Right lobe of liver (tissue), 6 donors: ENCODE measurements around the gene BRINP3. TPM values are rescaled to one million over a fixed set of nuclear protein-coding genes. Genes with fewer than 3 reads are reported as not detected.

ENCODE experiments used
- ATAC-seq, 4 donors: fragments of 200-7000 bp; cut with Tn5 transposase; one replicate each; pipeline ENCODE4 v1.9.1; 2020; ENCODE audit warnings: mild to moderate bottlenecking in 4 of 4, moderate library complexity in 4 of 4
- DNase-seq, 3 donors: peaks; one replicate each; pipeline ENCODE4 v3.0.0-alpha.2; 2020
- H3K27ac ChIP-seq, 3 donors: fragments of 200-600 bp; one replicate each; pipeline ENCODE4 v1.8.0; 2022
- H3K27me3 ChIP-seq, 2 donors: fragments of 200-600 bp; one replicate each; pipeline ENCODE4 v1.8.0; 2022
- H3K36me3 ChIP-seq, 4 donors: fragments of 200-600 bp; sonication (generic) in 1 of 4; one replicate each; pipeline versions ENCODE4 v1.5.1 to v1.8.0; 2017 to 2022; ENCODE audit warnings: control low read depth in 1 of 4
- H3K4me1 ChIP-seq, 4 donors: fragments of 200-600 bp; sonication (generic) in 1 of 4; one replicate each; pipeline versions ENCODE4 v1.5.1 to v1.8.0; 2017 to 2022; ENCODE audit warnings: control low read depth in 1 of 4
- H3K4me3 ChIP-seq, 3 donors: fragments of 200-600 bp; one replicate each; pipeline ENCODE4 v1.8.0; 2022
- H3K9me3 ChIP-seq, 4 donors: fragments of 200-600 bp; sonication (generic) in 1 of 4; one replicate each; pipeline versions ENCODE4 v1.5.1 to v1.8.0; 2017 to 2022; ENCODE audit warnings: control low read depth in 1 of 4
- POLR2A ChIP-seq: fragments of 450-650 bp; IDR thresholded peaks from one replicate; pipeline ENCODE4 v1.6.1; 2017; ENCODE audit warnings: antibody characterized with exemption, mild to moderate bottlenecking
- WGBS: methylation state at CpG from one replicate; pipeline ENCODE4 v1.1.6; 2018; ENCODE audit warnings: low coverage, low lambda C conversion rate; ENCODE audit not compliant: insufficient coverage; ENCODE audit errors: missing lambda C conversion rate; 5-methylcytosine and 5-hydroxymethylcytosine counted together
- intact Hi-C, 2 donors: fragments of 100-400 bp; cut with DNase I; formaldehyde crosslinking; loops; one replicate each; pipeline versions ENCODE4 v1.11.2 to v1.14.1; 2022
- total RNA-seq, 6 experiments: library from RNA; depleted of rRNA in 2 of 6; stranded (reverse); fragments of >200 nt in 2 of 6; fragmentation: NEBNext Ultra II Directional in 3 of 6; extraction: Animal tissue kit (Norgen Biotek cat#: 25700) in 3 of 6; gene quantifications; one replicate each; pipeline versions ENCODE4 v1.1.0 to v1.2.4, GENCODE V29; 2016 to 2023
- TF ChIP-seq, protein P1 (sequence below), 4 donors: fragments of 200-600 bp in 3 of 4; fragments of 450-650 bp in 1 of 4; IDR thresholded peaks; one replicate each; pipeline versions ENCODE4 v1.5.1 to v1.8.0; 2016 to 2022; ENCODE audit warnings: antibody characterized with exemption in 4 of 4, mild to moderate bottlenecking in 2 of 4
- donor health status: DM: no; HTN: yes; CAD: no.
- donor health status: DM: no; HTN: no; CAD: no.
- donor health status: DM: no; HTN: no; CAD: no.
- donor health status: DM: no; HTN: yes; CAD: no.
- donor health status: DM: no; HTN: yes; CAD: no.

BRINP3 gene
- total RNA-seq, 6 experiments from 2014 or later: not detected

GRCh38 chr1:190066011-190066410 is 411.7 kb downstream of the BRINP3 start:
- no peak for ATAC-seq
- H3K27ac ChIP-seq: no peak overlapping the region

DNA sequence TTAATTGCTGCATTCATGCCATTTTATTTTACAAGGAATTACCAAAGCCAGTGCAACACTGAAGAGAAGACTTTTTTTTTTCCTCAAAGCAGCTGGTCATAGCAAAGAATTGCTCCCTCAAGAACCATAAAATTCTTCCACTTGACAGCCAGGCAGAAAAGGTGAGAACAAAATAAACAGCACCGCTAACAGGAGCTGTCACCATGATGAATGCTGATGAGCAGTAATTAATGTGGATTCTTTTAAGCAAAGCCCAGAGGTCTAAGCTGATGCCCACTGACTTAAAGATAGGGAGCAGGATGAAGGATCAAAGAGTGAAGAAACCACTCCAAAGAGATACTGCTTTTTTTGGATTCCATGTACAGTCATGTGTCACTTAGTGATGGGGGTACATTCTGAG is 428.4 kb downstream of the BRINP3 start:
- Histone ChIP-seq H3K27me3 (no peaks in the 10 kb centered on the region), H3K27ac (no peak overlapping the region), H3K4me3 (no peak overlapping the region), H3K9me3 (no peaks in the 10 kb centered on the region), H3K36me3 (no peaks in the 10 kb centered on the region), H3K4me1 (no peaks in the 10 kb centered on the region)
- TF ChIP-seq, protein P1, sequence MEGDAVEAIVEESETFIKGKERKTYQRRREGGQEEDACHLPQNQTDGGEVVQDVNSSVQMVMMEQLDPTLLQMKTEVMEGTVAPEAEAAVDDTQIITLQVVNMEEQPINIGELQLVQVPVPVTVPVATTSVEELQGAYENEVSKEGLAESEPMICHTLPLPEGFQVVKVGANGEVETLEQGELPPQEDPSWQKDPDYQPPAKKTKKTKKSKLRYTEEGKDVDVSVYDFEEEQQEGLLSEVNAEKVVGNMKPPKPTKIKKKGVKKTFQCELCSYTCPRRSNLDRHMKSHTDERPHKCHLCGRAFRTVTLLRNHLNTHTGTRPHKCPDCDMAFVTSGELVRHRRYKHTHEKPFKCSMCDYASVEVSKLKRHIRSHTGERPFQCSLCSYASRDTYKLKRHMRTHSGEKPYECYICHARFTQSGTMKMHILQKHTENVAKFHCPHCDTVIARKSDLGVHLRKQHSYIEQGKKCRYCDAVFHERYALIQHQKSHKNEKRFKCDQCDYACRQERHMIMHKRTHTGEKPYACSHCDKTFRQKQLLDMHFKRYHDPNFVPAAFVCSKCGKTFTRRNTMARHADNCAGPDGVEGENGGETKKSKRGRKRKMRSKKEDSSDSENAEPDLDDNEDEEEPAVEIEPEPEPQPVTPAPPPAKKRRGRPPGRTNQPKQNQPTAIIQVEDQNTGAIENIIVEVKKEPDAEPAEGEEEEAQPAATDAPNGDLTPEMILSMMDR (IDR thresholded peaks at IDR 0.05): no peak
- no peak for TF ChIP-seq POLR2A
- intact Hi-C loops: no loop called here
- no peak for DNase-seq
- WGBS: 14% methylated on average over 1 of the region's 1 CpG
- ATAC-seq: no peak

More at GRCh38 chr1:190066011-190066410, 411.7 kb downstream of the BRINP3 start:
- H3K4me3 ChIP-seq: no peak overlapping the region
- intact Hi-C loops: no loop called here
- H3K36me3 ChIP-seq: no peaks in the 10 kb centered on the region
- no peaks in the 10 kb centered on the region for H3K27me3 ChIP-seq
- 45% methylated on average over 2 of the region's 2 CpGs for WGBS
- DNase-seq: no peak
- TF ChIP-seq, protein P1 (IDR thresholded peaks at IDR 0.05): no peak
- no peaks in the 10 kb centered on the region for H3K9me3 ChIP-seq
- no peaks in the 10 kb centered on the region for H3K4me1 ChIP-seq
